ENCODE data around the gene TMEM222. TPM values are rescaled to one million over a fixed set of nuclear protein-coding genes. Genes with fewer than 3 reads are reported as not detected.

The TMEM222 gene
- total RNA-seq, 1 donor from 2014 or later = 19.4 TPM

GRCh38 chr1:27342778-27343638, 21.0 kb downstream of the TMEM222 start:
- no peaks in the 10 kb centered on the region for H3K9me3 ChIP-seq (replicated peaks)
- peaks cover 11% of the 10 kb centered on the region for H3K4me1 ChIP-seq
- H3K36me3 ChIP-seq = no peaks in the 10 kb centered on the region
- H3K4me3 ChIP-seq = peak overlapping the region; percentile 12
- TF ChIP-seq, protein P1, sequence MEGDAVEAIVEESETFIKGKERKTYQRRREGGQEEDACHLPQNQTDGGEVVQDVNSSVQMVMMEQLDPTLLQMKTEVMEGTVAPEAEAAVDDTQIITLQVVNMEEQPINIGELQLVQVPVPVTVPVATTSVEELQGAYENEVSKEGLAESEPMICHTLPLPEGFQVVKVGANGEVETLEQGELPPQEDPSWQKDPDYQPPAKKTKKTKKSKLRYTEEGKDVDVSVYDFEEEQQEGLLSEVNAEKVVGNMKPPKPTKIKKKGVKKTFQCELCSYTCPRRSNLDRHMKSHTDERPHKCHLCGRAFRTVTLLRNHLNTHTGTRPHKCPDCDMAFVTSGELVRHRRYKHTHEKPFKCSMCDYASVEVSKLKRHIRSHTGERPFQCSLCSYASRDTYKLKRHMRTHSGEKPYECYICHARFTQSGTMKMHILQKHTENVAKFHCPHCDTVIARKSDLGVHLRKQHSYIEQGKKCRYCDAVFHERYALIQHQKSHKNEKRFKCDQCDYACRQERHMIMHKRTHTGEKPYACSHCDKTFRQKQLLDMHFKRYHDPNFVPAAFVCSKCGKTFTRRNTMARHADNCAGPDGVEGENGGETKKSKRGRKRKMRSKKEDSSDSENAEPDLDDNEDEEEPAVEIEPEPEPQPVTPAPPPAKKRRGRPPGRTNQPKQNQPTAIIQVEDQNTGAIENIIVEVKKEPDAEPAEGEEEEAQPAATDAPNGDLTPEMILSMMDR (IDR thresholded peaks at IDR 0.05; ENCODE audit: borderline replicate concordance) = no peak
- peak overlapping the region; percentile 43 for H3K27ac ChIP-seq (replicated peaks)
- DNase-seq = no peak
- intact Hi-C loops (cut with micrococcal nuclease) = no loop called here
- no peaks in the 10 kb centered on the region for H3K27me3 ChIP-seq (ENCODE audit: low read depth)

- Histone ChIP-seq H3K27ac (replicated peaks) (no peak overlapping the region), H3K4me1 (peaks cover 11% of the 10 kb centered on the region), H3K27me3 (ENCODE audit: low read depth) (no peaks in the 10 kb centered on the region), H3K9me3 (replicated peaks) (no peaks in the 10 kb centered on the region), H3K4me3 (no peak overlapping the region), H3K36me3 (no peaks in the 10 kb centered on the region)
- intact Hi-C loops (cut with micrococcal nuclease) = no loop called here
- TF ChIP-seq, protein P1 (IDR thresholded peaks at IDR 0.05; ENCODE audit: borderline replicate concordance) = no peak
- DNase-seq = no peak
Observed at GRCh38 chr1:27343639-27344025, 21.7 kb downstream of the TMEM222 start.

DNA sequence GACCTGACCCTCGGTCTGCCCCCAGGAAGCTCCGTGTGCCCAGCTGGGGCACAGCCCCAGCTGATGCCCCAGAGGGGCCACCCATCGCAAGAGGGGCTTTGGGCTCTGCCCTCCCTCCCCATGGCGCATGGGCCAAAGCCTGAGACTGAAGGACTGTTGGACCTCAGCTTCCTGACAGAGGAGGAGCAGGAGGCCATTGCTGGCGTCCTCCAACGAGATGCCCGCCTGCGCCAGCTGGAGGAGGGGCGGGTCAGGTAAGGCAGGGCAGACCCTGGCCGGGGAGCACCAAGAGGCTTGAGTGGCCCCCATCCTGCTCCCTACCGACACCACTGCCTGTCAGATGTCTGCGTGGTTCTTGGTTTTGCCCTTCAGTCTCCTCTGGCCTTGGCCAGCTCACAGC, 23.3 kb downstream of the TMEM222 start:
- DNase-seq = no peak
- H3K4me3 ChIP-seq = no peak overlapping the region
- TF ChIP-seq, protein P1 (IDR thresholded peaks at IDR 0.05; ENCODE audit: borderline replicate concordance) = no peak
- H3K27me3 ChIP-seq (ENCODE audit: low read depth) = no peaks in the 10 kb centered on the region
- H3K9me3 ChIP-seq (replicated peaks) = no peaks in the 10 kb centered on the region
- H3K4me1 ChIP-seq = peaks cover 24% of the 10 kb centered on the region
- H3K36me3 ChIP-seq = no peaks in the 10 kb centered on the region
- no peak overlapping the region for H3K27ac ChIP-seq (replicated peaks)
- intact Hi-C loops (cut with micrococcal nuclease) = no loop called here

- H3K36me3 ChIP-seq = no peaks in the 10 kb centered on the region
- H3K4me1 ChIP-seq = peaks cover 35% of the 10 kb centered on the region
Observed at GRCh38 chr1:27346357-27346756, 24.4 kb downstream of the TMEM222 start.

GRCh38 chr1:27346991-27347624, 25.1 kb downstream of the TMEM222 start:
- no peak for DNase-seq
- H3K27me3 ChIP-seq (ENCODE audit: low read depth) = no peaks in the 10 kb centered on the region
- no peaks in the 10 kb centered on the region for H3K9me3 ChIP-seq (replicated peaks)
- H3K4me1 ChIP-seq = peaks cover 34% of the 10 kb centered on the region
- H3K27ac ChIP-seq (replicated peaks) = no peak overlapping the region
- no peak overlapping the region for H3K4me3 ChIP-seq
- intact Hi-C loops (cut with micrococcal nuclease) = no loop called here
- TF ChIP-seq, protein P1 (IDR thresholded peaks at IDR 0.05; ENCODE audit: borderline replicate concordance) = no peak
- H3K36me3 ChIP-seq = no peaks in the 10 kb centered on the region

More at GRCh38 chr1:27346357-27346756, 24.4 kb downstream of the TMEM222 start:
- no peak for DNase-seq
- H3K9me3 ChIP-seq (replicated peaks) = no peaks in the 10 kb centered on the region
- TF ChIP-seq, protein P1 (IDR thresholded peaks at IDR 0.05; ENCODE audit: borderline replicate concordance) = no peak
- intact Hi-C loops (cut with micrococcal nuclease) = no loop called here
- H3K4me3 ChIP-seq = no peak overlapping the region
- H3K27ac ChIP-seq (replicated peaks) = no peak overlapping the region
- H3K27me3 ChIP-seq (ENCODE audit: low read depth) = no peaks in the 10 kb centered on the region

Measured in left ventricle myocardium inferior (tissue), 1 donor.